Type B pancreatic cell (in vitro differentiated cells): ENCODE measurements around the gene DNAJC5G. TPM values are rescaled to one million over a fixed set of nuclear protein-coding genes. Genes with fewer than 3 reads are reported as not detected.
A peak's percentile ranks its signal among the peaks of the same experiment; 100 is the strongest.

Experiments used
- DNase-seq: peaks from one replicate; pipeline ENCODE4 v3.0.0; 2021; ENCODE audit warnings: mixed read lengths; ENCODE audit not compliant: unreplicated experiment; ENCODE audit errors: extremely low spot score
- H3K27ac Mint-ChIP-seq: 2 replicates; pipeline ENCODE4 v1.8.0; 2021; ENCODE audit warnings: mild to moderate bottlenecking, mixed read lengths
- H3K27me3 Mint-ChIP-seq: 2 replicates; pipeline ENCODE4 v1.8.0; 2021; ENCODE audit warnings: mixed read lengths
- H3K36me3 Mint-ChIP-seq: 2 replicates; pipeline ENCODE4 v1.8.0; 2021; ENCODE audit warnings: mixed read lengths
- H3K4me1 Mint-ChIP-seq: one replicate; pipeline ENCODE4 v1.8.0; 2021; ENCODE audit warnings: mixed read lengths; ENCODE audit not compliant: unreplicated experiment
- H3K4me3 Mint-ChIP-seq: 2 replicates; pipeline ENCODE4 v1.8.0; 2021; ENCODE audit warnings: mild to moderate bottlenecking, mixed read lengths
- H3K9me3 Mint-ChIP-seq: 2 replicates; pipeline ENCODE4 v1.8.0; 2021; ENCODE audit warnings: mixed read lengths
- CTCF ChIP-seq: fragments of 200-600 bp; sonication (generic); conservative IDR thresholded peaks from 2 replicates; pipeline ENCODE4 v1.5.0; 2021; ENCODE audit warnings: antibody characterized with exemption, mild to moderate bottlenecking
- total RNA-seq: library from RNA; stranded (reverse); gene quantifications from 2 replicates; pipeline ENCODE4 v1.2.1, GENCODE V29; 2021; ENCODE audit warnings: low replicate concordance

The DNAJC5G gene
- total RNA-seq, 1 donor from 2014 or later, result not detected

- H3K4me3 Mint-ChIP-seq, result peak overlapping the region; percentile 64
- H3K27me3 Mint-ChIP-seq, result peaks cover 69% of the 10 kb centered on the region
- H3K36me3 Mint-ChIP-seq, result peaks cover 3% of the 10 kb centered on the region
- no peak overlapping the region for H3K27ac Mint-ChIP-seq
- TF ChIP-seq CTCF, result no peak
- DNase-seq, result no peak
- H3K4me1 Mint-ChIP-seq, result peaks cover 17% of the 10 kb centered on the region
- no peaks in the 10 kb centered on the region for H3K9me3 Mint-ChIP-seq
Observed at GRCh38 chr2:27261926-27262298, 13.3 kb upstream of the DNAJC5G start.

GRCh38 chr2:27262379-27263286 lies 12.6 kb upstream of the DNAJC5G start, which contains the start of gene SLC30A3:
SLC30A3 (minus strand) TSS chr2:27263047; CDS start chr2:27262906, 141 bp downstream.
- peak; percentile 32 for TF ChIP-seq CTCF
- peaks cover 3% of the 10 kb centered on the region for H3K36me3 Mint-ChIP-seq
- no peaks in the 10 kb centered on the region for H3K9me3 Mint-ChIP-seq
- no peak for DNase-seq
- peak within 1 kb of the TSS; percentile 90 for H3K4me3 Mint-ChIP-seq
- peaks cover 17% of the 10 kb centered on the region for H3K4me1 Mint-ChIP-seq
- peak within 1 kb of the TSS; percentile 13 for H3K27ac Mint-ChIP-seq
- H3K27me3 Mint-ChIP-seq, result peaks cover 62% of the 10 kb centered on the region

DNA sequence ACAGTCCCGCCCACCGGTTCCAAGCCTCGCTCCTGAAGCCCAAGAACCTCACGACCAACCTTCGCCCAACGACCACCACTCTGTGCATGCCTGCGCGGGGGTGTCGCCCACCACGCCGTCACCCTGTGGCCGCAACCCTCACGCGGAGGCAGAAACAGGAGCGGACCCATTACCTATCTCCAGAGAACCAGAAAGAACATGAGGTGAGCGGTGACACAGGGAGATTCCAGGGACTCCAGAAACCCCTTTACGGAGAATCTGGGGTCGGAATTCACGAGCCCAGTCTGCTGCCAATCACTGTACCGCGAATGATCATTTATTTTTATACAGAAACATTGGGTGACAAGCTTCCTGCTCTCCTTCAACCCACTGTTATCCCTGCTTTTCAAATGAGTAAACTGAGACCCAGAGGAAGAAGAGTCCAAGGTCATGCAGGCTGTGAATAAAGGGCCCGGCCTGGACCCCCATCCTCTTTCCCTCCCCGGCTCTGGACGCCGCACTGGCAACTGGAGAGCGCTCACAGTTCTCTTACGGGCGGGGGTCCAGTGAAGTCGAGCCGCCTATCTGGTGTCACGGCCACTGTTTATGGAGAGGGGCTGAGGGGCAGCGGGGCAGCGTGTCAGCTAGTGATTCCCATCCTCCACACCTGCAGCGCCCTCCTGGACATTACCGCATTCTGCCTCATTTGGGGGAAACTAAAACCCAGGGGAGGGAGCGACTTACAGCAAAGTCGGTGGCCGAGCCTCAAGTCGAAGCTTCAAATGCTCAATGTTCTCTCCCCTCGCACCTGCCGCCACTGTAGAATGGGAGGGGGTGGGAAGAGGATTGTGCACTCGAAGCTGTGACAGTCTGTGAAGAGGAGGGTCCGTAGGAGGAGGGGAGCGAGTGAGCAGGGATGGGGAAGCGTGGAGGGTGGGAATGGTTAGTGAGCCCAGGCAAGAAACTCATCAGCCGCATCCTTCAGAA lies 11.7 kb upstream of the DNAJC5G start:
- Mint-ChIP-seq H3K36me3 (peaks cover 3% of the 10 kb centered on the region), H3K4me3 (peak overlapping the region; percentile 90), H3K9me3 (no peaks in the 10 kb centered on the region), H3K27me3 (peaks cover 53% of the 10 kb centered on the region), H3K4me1 (peaks cover 17% of the 10 kb centered on the region), H3K27ac (peak overlapping the region; percentile 13)
- no peak for DNase-seq
- TF ChIP-seq CTCF, result no peak

- Mint-ChIP-seq H3K4me3 (peak overlapping the region; percentile 90), H3K9me3 (no peaks in the 10 kb centered on the region), H3K36me3 (peaks cover 3% of the 10 kb centered on the region), H3K27ac (peak overlapping the region; percentile 5), H3K27me3 (peaks cover 47% of the 10 kb centered on the region), H3K4me1 (peaks cover 17% of the 10 kb centered on the region)
- no peak for DNase-seq
- TF ChIP-seq CTCF, result no peak
Observed at GRCh38 chr2:27264253-27264752, 10.9 kb upstream of the DNAJC5G start.

DNA sequence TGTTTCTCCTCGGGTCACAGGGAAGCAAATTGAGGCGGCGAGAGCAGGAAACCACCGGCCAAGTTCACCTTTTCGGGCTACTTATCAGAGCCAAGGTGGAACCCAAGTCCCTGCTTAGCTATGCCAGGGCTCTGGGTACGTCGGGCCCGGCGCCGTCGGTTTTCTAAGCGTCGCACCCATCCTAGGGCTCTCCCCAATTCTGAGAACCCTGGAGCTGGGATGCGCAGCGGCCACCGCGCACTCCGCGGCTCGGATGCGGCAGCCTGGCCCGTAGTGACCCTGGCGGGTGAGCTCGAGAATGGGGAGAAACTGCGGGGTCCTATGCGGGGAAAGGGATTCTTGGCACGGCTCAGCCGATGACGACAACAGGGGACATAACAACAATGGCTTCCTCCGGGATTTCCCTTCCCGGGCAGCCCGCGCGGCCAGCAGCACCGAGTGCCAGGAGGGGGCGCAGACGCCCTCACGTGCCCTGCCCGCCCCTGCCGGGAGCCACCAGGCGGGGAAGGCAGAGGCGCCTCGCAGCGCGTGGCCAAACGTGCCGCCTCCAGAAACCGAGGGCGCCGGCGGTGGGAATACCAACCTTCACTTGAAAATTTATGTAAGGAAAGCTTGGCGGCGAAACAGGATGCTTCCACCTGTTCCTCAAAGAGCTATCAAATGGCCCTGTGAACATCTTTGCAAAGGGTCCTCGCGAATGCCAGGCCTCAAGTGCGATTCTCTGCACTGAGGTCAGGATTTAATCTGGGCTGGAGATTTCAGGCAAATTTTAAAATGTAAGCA lies 10.3 kb upstream of the DNAJC5G start:
- no peak for DNase-seq
- H3K4me3 Mint-ChIP-seq, result peak overlapping the region; percentile 78
- H3K4me1 Mint-ChIP-seq, result peaks cover 17% of the 10 kb centered on the region
- TF ChIP-seq CTCF, result peak; percentile 76
- H3K27ac Mint-ChIP-seq, result no peak overlapping the region
- no peaks in the 10 kb centered on the region for H3K9me3 Mint-ChIP-seq
- H3K27me3 Mint-ChIP-seq, result peaks cover 48% of the 10 kb centered on the region
- peaks cover 3% of the 10 kb centered on the region for H3K36me3 Mint-ChIP-seq
